HepG2 (cell line): ENCODE data around the gene TAS1R1.

ENCODE experiments used
- MTF1 ChIP-seq: sonication (generic); formaldehyde crosslinking; IDR thresholded peaks from 2 replicates; pipeline ENCODE4 v1.5.0; 2020; ENCODE audit warnings: missing genetic modification reagents
- ZFX ChIP-seq: sonication (generic); formaldehyde crosslinking; IDR thresholded peaks from 2 replicates; pipeline ENCODE4 v1.4.0; 2020; ENCODE audit warnings: mild to moderate bottlenecking, low read depth, missing genetic modification reagents, moderate library complexity

DNA sequence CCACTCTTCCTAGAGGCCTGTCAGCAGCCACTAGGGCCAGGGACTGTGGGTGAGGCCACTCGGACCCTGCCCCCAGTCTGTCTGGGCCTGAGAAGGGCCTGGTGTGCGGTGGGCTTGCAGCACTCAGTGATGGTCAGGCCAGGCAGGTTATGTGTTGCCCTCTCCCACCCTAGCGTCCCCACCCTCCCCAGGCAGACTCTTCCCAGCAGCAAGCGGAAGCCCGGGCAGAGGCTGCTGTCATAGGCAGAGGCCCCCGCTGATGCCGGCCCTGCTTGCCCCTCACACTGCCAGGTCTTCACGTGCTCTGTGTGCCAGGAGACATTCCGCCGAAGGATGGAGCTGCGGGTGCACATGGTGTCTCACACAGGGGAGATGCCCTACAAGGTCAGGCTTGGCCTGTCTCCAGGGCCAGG, 31.3 kb downstream of the TAS1R1 start:
- TF ChIP-seq ZFX (CRISPR knock-in tag) (no peak), MTF1 (CRISPR knock-in tag) (no peak)
